Measurements from ENCODE around the gene NLGN3.

GRCh38 chrX:71169586-71169985, 24.9 kb downstream of the NLGN3 start:
- TF ChIP-seq CTCF (IDR thresholded peaks at IDR 0.05; ENCODE audit: borderline replicate concordance, extremely low read depth, low read length, poor library complexity, severe bottlenecking) (no peak), EZH2 (IDR thresholded peaks at IDR 0.05; ENCODE audit: borderline replicate concordance, low read depth, low read length, severe bottlenecking) (no peak)
